Activated naive CD4-positive, alpha-beta T cell treated with anti-CD3 and anti-CD28 coated beads for 36 hours (primary cell): Measurements from ENCODE around the gene TMEM239. TPM values are rescaled to one million over a fixed set of nuclear protein-coding genes. Genes with fewer than 3 reads are reported as not detected.

ENCODE experiments used
- CTCF ChIA-PET: fragments of 350-600 bp; sonication (Branson Sonifier 250); formaldehyde crosslinking; loops from one replicate; lab custom pipeline; 2021; ENCODE audit warnings: antibody characterized with exemption; lab: Charles Lee
- DNase-seq: peaks from one replicate; pipeline ENCODE4 v3.0.0-alpha.2; 2020
- H3K27ac Mint-ChIP-seq: one replicate; pipeline ENCODE4 v1.8.0; 2021; ENCODE audit warnings: mild to moderate bottlenecking, mixed read lengths
- H3K27me3 Mint-ChIP-seq: one replicate; pipeline ENCODE4 v1.8.0; 2021; ENCODE audit warnings: low read depth, mixed read lengths
- H3K36me3 Mint-ChIP-seq: one replicate; pipeline ENCODE4 v1.8.0; 2021; ENCODE audit warnings: low read depth, mixed read lengths
- H3K4me1 Mint-ChIP-seq: one replicate; pipeline ENCODE4 v1.8.0; 2021; ENCODE audit warnings: low read depth, mixed read lengths
- H3K4me3 Mint-ChIP-seq: one replicate; pipeline ENCODE4 v1.8.0; 2021; ENCODE audit warnings: mild to moderate bottlenecking, moderate library complexity, mixed read lengths
- H3K9me3 Mint-ChIP-seq: one replicate; pipeline ENCODE4 v1.8.0; 2021; ENCODE audit warnings: mixed read lengths
- intact Hi-C: fragments of 100-400 bp; cut with micrococcal nuclease; formaldehyde crosslinking; loops from one replicate; pipeline ENCODE4 v1.15.1; 2023
- total RNA-seq, 2 experiments: library from RNA; stranded (reverse); gene quantifications; one replicate each; pipeline ENCODE4 v1.2.3, GENCODE V29; 2021

TMEM239 gene
- total RNA-seq, 2 experiments from 2014 or later = not detected

DNA sequence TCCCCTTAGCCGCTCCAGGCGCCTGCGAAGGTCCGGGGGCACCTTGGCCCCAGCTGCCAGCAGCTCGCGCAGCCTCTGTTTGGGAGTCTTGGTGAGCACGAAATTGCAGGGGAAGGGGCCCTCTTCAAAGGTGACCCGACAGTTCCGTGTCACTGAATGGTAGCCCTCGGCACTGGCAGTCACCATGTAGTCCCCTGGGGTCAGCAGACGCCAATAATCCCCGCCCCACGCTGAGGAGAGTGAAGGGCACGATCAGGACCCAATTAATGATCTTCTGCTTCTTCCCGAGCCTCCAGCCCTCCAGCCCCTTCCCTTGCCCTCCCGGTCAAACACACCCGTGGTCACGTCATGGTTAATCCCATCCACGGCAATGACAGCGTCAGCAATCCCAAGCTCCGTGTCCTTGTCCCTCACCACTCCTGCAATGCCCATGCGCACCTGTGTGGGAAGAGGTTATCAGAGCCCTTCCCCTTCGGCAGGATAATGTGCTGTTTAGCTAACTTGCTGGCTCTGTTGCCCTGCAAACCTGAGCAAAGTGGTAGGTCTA lies 21.9 kb upstream of the TMEM239 start:
- Mint-ChIP-seq H3K9me3 (no peaks in the 10 kb centered on the region), H3K27me3 (peaks cover 22% of the 10 kb centered on the region), H3K4me3 (no peak overlapping the region), H3K27ac (no peak overlapping the region), H3K36me3 (no peaks in the 10 kb centered on the region), H3K4me1 (peaks cover 4% of the 10 kb centered on the region)
- intact Hi-C loops = no loop called here
- DNase-seq = no peak
- CTCF ChIA-PET = interaction anchor here (0.6 to 0.7 kb wide), 2 partner anchors 14 to 20 kb away, joined by 4 to 8 read pairs; no protein-coding TSS in a partner anchor

DNA sequence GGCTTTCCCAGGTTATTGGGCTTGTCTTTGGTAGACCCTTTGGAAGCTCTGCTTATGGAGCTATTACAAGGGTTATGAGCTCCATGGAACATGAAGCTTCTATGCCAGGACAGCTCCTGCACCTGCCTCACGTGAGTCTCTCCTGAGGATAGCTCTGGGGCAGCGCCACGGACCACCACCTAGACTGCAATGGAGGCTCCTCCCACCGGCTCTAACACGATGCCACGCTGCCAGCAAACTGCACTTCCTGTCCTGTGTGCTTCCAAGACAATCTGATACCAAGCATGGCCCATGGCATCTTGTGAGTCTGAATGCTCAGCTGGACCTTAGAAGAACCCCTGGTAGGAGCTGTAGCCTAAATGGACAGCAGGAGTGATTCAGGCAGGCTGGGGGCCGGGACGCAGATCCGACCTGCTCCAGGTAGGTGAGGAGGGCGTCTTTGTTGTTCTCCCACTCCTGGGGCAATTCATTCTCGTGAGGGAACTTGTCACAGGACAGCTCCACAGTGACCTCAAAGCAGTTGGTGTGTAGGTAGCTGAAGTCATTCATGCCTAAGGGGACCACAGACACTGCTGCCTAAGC lies 21.2 kb upstream of the TMEM239 start:
- Mint-ChIP-seq H3K36me3 (peaks cover under 1% of the 10 kb centered on the region), H3K9me3 (no peaks in the 10 kb centered on the region), H3K4me3 (no peak overlapping the region), H3K27me3 (peaks cover 29% of the 10 kb centered on the region), H3K4me1 (peaks cover 11% of the 10 kb centered on the region), H3K27ac (no peak overlapping the region)
- intact Hi-C loops = no loop called here
- CTCF ChIA-PET = interaction anchor here (0.5 to 0.7 kb wide), 3 partner anchors 13 to 342 kb away, joined by 3 to 8 read pairs (median 4); no protein-coding TSS in a partner anchor
- DNase-seq = no peak

DNA sequence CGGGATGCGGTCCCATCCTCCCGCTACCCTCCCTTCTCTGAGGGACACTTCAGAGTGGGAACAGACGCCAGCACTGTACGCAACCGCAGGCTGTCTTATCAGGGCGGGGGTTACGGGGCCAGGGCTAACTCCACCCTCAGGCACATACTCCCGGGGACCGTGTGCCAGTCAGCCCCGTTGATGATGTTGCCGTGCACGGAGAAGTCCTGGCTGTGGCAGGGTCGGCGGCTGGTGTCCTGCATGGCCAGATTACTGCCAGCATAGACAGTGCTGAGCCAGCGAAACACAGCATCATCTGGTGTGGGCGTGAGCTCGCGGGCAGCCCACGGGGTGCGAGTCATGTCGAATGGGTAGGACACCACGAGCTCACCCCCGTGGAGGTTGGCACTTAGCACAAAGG lies 20.7 kb upstream of the TMEM239 start:
- intact Hi-C loops = no loop called here
- DNase-seq = no peak
- peaks cover 13% of the 10 kb centered on the region for H3K4me1 Mint-ChIP-seq
- CTCF ChIA-PET = no interaction called here
- peaks cover 1% of the 10 kb centered on the region for H3K36me3 Mint-ChIP-seq
- no peaks in the 10 kb centered on the region for H3K9me3 Mint-ChIP-seq
- H3K27me3 Mint-ChIP-seq = peaks cover 31% of the 10 kb centered on the region
- H3K4me3 Mint-ChIP-seq = no peak overlapping the region
- H3K27ac Mint-ChIP-seq = no peak overlapping the region

DNA sequence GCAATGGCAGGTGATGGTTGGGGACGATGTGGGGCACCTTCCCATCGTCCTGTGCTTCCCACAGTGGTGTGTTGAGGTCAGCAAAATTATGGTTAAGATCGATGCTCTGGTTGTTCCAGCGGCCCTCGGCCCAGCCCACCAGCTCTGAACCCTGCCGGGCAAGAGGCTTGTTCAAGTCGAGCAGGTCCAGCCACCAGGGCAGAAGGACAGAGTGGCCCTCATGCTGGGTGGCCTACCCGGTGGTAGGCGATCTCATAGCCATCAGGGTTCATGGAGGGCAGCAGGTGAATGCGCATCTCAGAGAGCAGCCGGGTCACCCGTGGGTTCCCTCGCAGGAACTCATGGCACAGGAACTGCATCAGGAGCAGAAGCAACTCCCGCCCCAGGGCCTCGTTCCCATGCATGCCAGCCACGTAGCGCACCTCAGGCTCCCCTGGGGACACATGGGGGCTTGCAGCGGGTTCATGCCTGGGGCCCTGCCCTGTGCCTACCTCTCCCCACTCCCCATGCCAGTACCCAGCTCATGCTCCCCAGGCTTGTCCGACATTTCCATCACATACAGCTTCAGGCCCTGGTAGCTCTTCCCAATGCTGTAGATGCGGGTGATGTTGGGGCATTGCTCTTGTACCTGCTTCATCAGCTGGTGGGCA lies 20.0 kb upstream of the TMEM239 start:
- Mint-ChIP-seq H3K4me1 (peaks cover 19% of the 10 kb centered on the region), H3K36me3 (peaks cover 1% of the 10 kb centered on the region), H3K27ac (no peak overlapping the region), H3K4me3 (no peak overlapping the region), H3K9me3 (no peaks in the 10 kb centered on the region), H3K27me3 (peaks cover 37% of the 10 kb centered on the region)
- DNase-seq = no peak
- CTCF ChIA-PET = no interaction called here
- intact Hi-C loops = no loop called here

DNA sequence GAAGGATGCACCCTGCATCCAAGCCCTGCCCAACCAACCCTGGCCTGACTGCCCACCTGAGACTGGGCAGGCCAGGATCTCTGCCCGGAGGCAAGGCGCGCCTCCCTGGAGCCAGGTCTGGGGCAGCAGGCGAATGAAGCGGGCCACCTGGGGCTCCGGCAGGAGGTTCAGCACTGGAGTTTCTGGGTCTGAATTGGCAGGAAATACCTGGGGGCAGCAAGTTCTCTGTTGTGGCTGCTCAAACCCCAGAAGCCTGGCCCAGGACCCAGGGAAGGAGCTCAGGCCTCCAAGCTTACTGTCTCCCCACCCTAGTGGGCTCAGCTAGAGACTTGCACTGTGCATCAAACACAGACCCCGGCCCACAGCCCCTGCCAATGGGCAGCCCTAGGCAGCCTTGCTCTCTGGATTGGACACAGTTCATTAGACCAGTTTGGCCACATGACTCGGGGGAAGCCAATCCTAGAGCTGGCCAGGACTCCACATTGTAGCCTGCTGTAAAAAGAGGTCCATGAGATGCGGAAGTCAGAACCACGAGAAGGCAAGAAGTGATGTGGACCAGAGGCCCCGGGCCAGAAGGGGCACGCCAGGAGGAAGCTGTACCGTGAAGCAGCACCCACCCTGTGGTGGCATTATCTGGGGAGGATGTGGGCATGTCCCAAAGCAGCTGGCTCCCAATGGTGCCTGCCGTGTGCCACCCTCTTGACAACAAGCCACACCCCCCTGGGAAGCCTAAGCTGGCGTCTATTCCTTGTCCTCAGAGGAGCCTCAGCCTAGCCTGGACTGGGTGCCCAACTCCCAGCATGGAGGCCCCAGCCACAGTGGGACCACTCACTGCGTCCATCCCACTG lies 18.8 kb upstream of the TMEM239 start:
- no peak for DNase-seq
- Mint-ChIP-seq H3K4me1 (peaks cover 22% of the 10 kb centered on the region), H3K4me3 (no peak overlapping the region), H3K36me3 (peaks cover 1% of the 10 kb centered on the region), H3K27ac (no peak overlapping the region), H3K9me3 (no peaks in the 10 kb centered on the region), H3K27me3 (peaks cover 43% of the 10 kb centered on the region)
- intact Hi-C loops = no loop called here
- CTCF ChIA-PET = interaction anchor here (0.9 kb wide), 1 partner anchor 131 kb away, joined by 3 read pairs; no protein-coding TSS in a partner anchor

DNA sequence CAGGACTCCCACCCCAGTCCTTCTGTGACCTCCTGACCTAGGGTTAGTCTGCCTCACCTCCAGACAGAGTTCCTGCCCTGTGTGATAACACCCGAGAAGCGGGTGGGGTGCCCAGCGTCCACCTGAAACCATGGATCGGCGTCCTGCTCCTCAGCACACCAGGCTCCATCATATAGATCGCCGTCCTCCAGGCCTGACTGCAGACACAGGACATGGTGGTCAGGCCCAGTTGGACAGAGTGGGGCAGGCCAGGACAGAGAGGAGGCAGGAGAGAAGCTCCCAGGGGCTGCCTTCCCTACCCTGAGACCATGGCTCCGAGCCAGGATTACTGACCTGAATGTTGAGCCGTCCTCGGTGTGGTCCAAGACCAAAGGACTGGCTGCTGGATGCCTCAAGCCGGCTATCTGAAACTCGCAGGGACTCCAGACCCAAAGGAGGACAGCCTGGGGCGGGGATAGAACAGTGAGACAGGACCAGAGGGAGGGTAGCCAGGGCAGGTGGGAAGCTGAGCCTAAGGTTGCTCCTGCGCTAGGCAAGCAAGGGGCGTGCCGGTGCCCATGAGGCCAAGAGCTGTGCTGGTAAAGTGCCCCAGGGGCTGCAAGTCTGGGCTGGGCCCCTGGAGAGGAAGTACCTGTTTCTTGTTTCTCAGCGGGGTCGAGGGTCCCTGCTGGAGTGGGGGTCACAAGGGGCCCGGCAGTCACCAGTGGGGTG lies 17.9 kb upstream of the TMEM239 start:
- peaks cover 46% of the 10 kb centered on the region for H3K27me3 Mint-ChIP-seq

DNA sequence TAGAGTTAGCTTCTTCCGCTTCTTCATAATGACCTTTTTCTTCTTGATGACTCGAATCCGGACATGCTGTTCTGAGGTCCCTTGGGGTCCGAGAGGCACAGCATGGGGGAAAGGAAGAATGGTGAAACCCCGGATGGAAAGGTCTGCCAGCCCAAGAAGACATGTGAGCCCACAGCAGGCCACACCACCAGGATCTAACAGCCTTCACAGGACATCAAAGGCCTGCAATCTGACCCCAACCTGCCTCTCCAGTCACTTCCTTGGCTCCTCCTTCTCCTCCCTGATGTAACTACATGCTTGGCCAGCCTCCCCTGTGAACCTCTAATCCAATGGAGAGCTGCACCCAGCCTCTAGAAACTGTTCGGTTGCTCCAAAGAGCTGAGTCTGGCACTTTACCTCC lies 17.4 kb upstream of the TMEM239 start:
- Mint-ChIP-seq H3K9me3 (no peaks in the 10 kb centered on the region), H3K27ac (no peak overlapping the region), H3K4me3 (peak overlapping the region; percentile 79), H3K4me1 (peaks cover 22% of the 10 kb centered on the region), H3K27me3 (peaks cover 45% of the 10 kb centered on the region), H3K36me3 (peaks cover 1% of the 10 kb centered on the region)
- CTCF ChIA-PET = interaction anchor here (0.5 to 1.2 kb wide), 3 partner anchors 9 to 19 kb away, joined by 3 to 4 read pairs (median 3); no protein-coding TSS in a partner anchor
- peak; percentile 28 for DNase-seq
- intact Hi-C loops = no loop called here

More for the DNA sequence above, 17.9 kb upstream of the TMEM239 start:
- peaks cover 1% of the 10 kb centered on the region for H3K36me3 Mint-ChIP-seq
- H3K4me1 Mint-ChIP-seq = peaks cover 22% of the 10 kb centered on the region
- CTCF ChIA-PET = interaction anchor here (0.5 to 0.9 kb wide), 2 partner anchors 18 to 132 kb away, joined by 3 to 4 read pairs; no protein-coding TSS in a partner anchor
- H3K27ac Mint-ChIP-seq = no peak overlapping the region
- no peak for DNase-seq
- no peak overlapping the region for H3K4me3 Mint-ChIP-seq
- intact Hi-C loops = no loop called here
- H3K9me3 Mint-ChIP-seq = no peaks in the 10 kb centered on the region

DNA sequence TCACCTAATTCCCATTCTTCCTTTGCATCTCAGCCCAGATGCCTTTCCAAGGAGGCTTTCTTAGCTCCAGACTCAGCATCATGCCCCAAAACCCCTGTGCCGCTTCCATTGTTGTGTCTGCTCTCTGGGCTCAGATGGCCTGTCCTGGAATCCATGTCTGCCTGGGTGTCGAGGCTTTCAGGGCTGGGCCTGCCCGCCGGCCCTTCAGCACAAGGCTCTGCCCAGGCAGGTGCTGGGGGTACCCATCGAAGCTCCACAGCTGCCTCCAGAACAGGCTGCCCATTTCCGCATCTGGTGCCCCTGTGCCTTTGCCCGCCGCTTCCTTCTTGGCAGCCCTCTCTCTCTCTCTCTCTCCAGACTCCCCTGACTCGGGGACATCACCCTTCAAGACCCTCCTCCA lies 16.9 kb upstream of the TMEM239 start:
- peaks cover 1% of the 10 kb centered on the region for H3K36me3 Mint-ChIP-seq
- H3K9me3 Mint-ChIP-seq = no peaks in the 10 kb centered on the region
- CTCF ChIA-PET = interaction anchor here (0.6 to 1.2 kb wide), 2 partner anchors 9 to 14 kb away, joined by 3 read pairs; no protein-coding TSS in a partner anchor
- intact Hi-C loops = no loop called here
- H3K4me3 Mint-ChIP-seq = peak overlapping the region; percentile 79
- no peak for DNase-seq
- H3K27me3 Mint-ChIP-seq = peaks cover 47% of the 10 kb centered on the region
- no peak overlapping the region for H3K27ac Mint-ChIP-seq
- H3K4me1 Mint-ChIP-seq = peaks cover 22% of the 10 kb centered on the region

DNA sequence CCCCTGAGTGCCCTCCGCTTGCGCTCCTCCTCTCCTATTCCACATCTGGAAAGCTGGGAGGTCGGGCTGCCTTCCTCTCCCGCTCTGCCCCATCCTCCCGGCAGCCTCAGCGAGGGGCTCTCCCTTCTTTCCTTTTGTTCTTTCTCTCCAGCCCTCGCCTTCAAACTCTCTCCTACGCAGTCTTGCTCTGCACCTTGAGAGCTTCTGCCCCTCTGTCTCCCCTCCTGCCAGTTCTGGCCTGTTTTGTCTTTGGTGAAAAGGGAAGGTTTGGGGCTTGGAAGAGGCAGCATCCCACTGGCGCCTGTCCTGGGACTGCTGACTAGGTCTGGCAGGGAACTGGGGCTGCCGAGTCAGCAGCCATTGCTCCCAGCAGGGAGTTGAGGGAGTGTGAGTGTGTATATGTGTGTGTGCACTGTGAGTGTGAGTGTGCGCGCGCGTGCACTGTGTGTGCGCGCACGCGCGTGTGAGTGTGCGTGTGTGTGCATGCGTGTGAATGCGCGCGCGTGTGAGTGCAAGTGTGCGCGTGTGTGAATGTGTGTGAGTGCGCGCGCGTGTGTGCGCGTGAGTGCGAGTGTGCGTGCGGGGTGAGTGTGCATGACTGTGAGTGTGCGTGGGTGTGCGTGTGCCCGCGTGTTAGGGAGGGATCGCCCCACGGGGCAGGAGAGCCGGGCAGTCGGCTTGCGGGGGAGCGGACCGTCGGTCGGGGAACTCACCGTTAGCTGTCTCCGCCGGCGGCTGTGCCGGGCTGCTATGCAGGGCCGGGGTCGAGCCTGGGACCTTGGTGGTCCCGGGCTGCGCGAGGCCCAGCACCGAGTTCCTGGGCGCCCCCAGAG lies 16.3 kb upstream of the TMEM239 start:
- CTCF ChIA-PET = interaction anchor here (1.2 kb wide), 1 partner anchor 10 kb away, joined by 3 read pairs; no protein-coding TSS in a partner anchor

DNA sequence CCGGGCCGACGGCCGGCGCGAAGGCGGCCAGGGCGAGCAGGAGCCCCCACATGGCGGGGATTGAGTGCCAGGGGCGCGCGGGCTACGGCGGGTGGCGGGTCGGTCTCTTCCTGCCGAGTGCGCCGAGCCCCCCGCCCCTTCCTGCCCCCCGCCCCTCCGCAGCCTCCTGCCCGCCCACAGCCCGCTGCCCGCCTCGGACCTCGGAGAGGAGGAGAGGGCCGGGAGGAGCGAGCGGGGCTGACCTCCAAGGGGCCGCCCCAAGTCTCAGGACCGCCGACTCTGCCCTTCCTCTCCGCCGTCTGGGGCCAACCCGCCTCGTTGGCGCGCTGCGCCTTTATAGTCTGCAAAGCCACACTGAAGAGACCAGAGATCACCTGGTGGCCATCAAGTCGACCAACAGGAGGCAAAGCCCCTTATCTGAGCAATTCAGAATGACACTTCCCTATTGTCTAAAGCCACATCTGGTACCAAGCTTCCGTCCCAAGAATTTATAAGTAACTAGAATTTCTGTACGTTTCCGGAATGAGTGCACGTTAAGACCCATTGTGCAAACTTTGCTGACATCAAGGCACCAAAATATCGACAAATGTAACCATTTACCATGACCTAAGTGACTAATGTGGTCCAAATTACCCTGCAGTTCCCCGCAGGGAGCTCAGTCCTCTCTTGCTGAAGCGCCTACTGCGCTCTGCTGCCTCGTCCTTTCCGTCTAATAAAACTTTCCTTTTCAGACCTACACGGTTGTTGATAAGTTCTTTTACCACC lies 15.5 kb upstream of the TMEM239 start, which contains the start of gene CPXM1:
TSS of gene CPXM1 (minus strand) at position 107 of the 765 bp plus-strand sequence. CDS start at position 52, 55 bp downstream.
- CTCF ChIA-PET = interaction anchor here (0.9 to 1.1 kb wide), 3 partner anchors 23 to 51 kb away, joined by 3 to 4 read pairs (median 3); no protein-coding TSS in a partner anchor
- peaks cover 22% of the 10 kb centered on the region for H3K4me1 Mint-ChIP-seq

More for the DNA sequence above, 16.3 kb upstream of the TMEM239 start:
- intact Hi-C loops = no loop called here
- Mint-ChIP-seq H3K4me3 (peak overlapping the region; percentile 79), H3K27ac (no peak overlapping the region), H3K27me3 (peaks cover 51% of the 10 kb centered on the region), H3K36me3 (peaks cover 1% of the 10 kb centered on the region), H3K4me1 (peaks cover 22% of the 10 kb centered on the region), H3K9me3 (no peaks in the 10 kb centered on the region)
- peak; percentile 40 for DNase-seq

More for the DNA sequence above, 15.5 kb upstream of the TMEM239 start, which contains the start of gene CPXM1:
- DNase-seq = peak; percentile 42
- intact Hi-C loops = loop anchor here (1.0 kb wide), 1 partner anchor 32 kb away; no protein-coding TSS in a partner anchor
- Mint-ChIP-seq H3K27ac (peak within 1 kb of the TSS; percentile 24), H3K4me3 (peak within 1 kb of the TSS; percentile 79), H3K36me3 (peaks cover 1% of the 10 kb centered on the region), H3K9me3 (no peaks in the 10 kb centered on the region), H3K27me3 (peaks cover 56% of the 10 kb centered on the region)
